GM12873 (cell line): ENCODE data around the gene ATP8B3.

Source experiments
- CTCF ChIP-seq: IDR thresholded peaks from 2 replicates; pipeline ENCODE4 v1.5.1; 2012; ENCODE audit warnings: low read depth, mild to moderate bottlenecking, moderate library complexity, low read length, control low read depth; ENCODE audit not compliant: insufficient read depth; ENCODE audit errors: missing control alignments

ATP8B3 gene

GRCh38 chr19:1752009-1752756 is 59.9 kb downstream of the ATP8B3 start:
- no peak for TF ChIP-seq CTCF

- no peak for TF ChIP-seq CTCF
These were observed 60.6 kb downstream of the ATP8B3 start for GRCh38 chr19:1751367-1752008.

GRCh38 chr19:1750343-1751021 is 61.6 kb downstream of the ATP8B3 start:
- no peak for TF ChIP-seq CTCF

- no peak for TF ChIP-seq CTCF
These were observed 62.4 kb downstream of the ATP8B3 start for GRCh38 chr19:1749373-1750342.

GRCh38 chr19:1748873-1749341 is 63.2 kb downstream of the ATP8B3 start:
- TF ChIP-seq CTCF = no peak

GRCh38 chr19:1748115-1748872 is 63.8 kb downstream of the ATP8B3 start:
- no peak for TF ChIP-seq CTCF
